OCI-LY3 (cell line): ENCODE results near the gene NDUFAB1.

ENCODE experiments used
- H2AFZ ChIP-seq: fragments of 200-600, 300-600 bp; shearing (Covaris generic); 2 replicates; pipeline ENCODE4 v1.6.0; 2014; ENCODE audit warnings: antibody characterized with exemption, low read depth, low read length
- H3K27ac ChIP-seq: fragments of 200-600, 300-600 bp; sonication (generic); 2 replicates; pipeline ENCODE4 v1.5.1; 2014; ENCODE audit warnings: mild to moderate bottlenecking, low read length, moderate library complexity, mixed read lengths
- H3K27me3 ChIP-seq: fragments of 200-600, 300-600 bp; sonication (generic); 2 replicates; pipeline ENCODE4 v1.6.1; 2014; ENCODE audit warnings: low read depth, low read length, mixed read lengths
- H3K36me3 ChIP-seq: fragments of 200-600, 300-600 bp; sonication (generic); replicated peaks from 2 replicates; pipeline ENCODE3; 2014; ENCODE audit warnings: low read depth, low read length, mixed read lengths
- H3K4me1 ChIP-seq: fragments of 300-600, 200-600 bp; sonication (generic); 2 replicates; pipeline ENCODE4 v1.6.1; 2014; ENCODE audit warnings: low read length, mixed read lengths
- H3K4me2 ChIP-seq: fragments of 200-600, 300-600 bp; sonication (generic); 2 replicates; pipeline ENCODE4 v1.6.1; 2014; ENCODE audit warnings: low read length, mixed read lengths
- H3K4me3 ChIP-seq: fragments of 300-600, 200-600 bp; sonication (generic); 2 replicates; pipeline ENCODE4 v1.5.1; 2014; ENCODE audit warnings: antibody characterized with exemption, mild to moderate bottlenecking, low read length, moderate library complexity
- H3K79me2 ChIP-seq: fragments of 300-600, 200-600 bp; shearing (Covaris generic); 2 replicates; pipeline ENCODE4 v1.6.1; 2014; ENCODE audit warnings: mild to moderate bottlenecking, low read length, mixed read lengths
- H3K9ac ChIP-seq: fragments of 300-600, 200-600 bp; shearing (Covaris generic); 2 replicates; pipeline ENCODE4 v1.6.0; 2014; ENCODE audit warnings: mild to moderate bottlenecking, low read length, moderate library complexity
- H3K9me3 ChIP-seq: fragments of 200-600, 300-600 bp; shearing (Covaris generic); 2 replicates; pipeline ENCODE4 v1.6.1; 2014; ENCODE audit warnings: low read length, mixed read lengths; ENCODE audit not compliant: insufficient read depth
- H4K20me1 ChIP-seq: fragments of 200-600, 300-600 bp; sonication (generic); 2 replicates; pipeline ENCODE4 v1.6.1; 2016; ENCODE audit warnings: low read length, mixed read lengths; ENCODE audit not compliant: insufficient read depth
- EZH2phosphoT487 ChIP-seq: fragments of 200-600 bp; shearing (Covaris generic); IDR thresholded peaks from 2 replicates; pipeline ENCODE4 v1.6.1; 2018; ENCODE audit warnings: antibody characterized with exemption, mixed run types, low read depth
- TF ChIP-seq, protein P1 (sequence below): fragments of 200-600, 300-600 bp; sonication (generic); IDR thresholded peaks from 2 replicates; pipeline ENCODE4 v1.5.1; 2014; ENCODE audit warnings: antibody characterized with exemption, low read length, low read depth

The NDUFAB1 gene

DNA sequence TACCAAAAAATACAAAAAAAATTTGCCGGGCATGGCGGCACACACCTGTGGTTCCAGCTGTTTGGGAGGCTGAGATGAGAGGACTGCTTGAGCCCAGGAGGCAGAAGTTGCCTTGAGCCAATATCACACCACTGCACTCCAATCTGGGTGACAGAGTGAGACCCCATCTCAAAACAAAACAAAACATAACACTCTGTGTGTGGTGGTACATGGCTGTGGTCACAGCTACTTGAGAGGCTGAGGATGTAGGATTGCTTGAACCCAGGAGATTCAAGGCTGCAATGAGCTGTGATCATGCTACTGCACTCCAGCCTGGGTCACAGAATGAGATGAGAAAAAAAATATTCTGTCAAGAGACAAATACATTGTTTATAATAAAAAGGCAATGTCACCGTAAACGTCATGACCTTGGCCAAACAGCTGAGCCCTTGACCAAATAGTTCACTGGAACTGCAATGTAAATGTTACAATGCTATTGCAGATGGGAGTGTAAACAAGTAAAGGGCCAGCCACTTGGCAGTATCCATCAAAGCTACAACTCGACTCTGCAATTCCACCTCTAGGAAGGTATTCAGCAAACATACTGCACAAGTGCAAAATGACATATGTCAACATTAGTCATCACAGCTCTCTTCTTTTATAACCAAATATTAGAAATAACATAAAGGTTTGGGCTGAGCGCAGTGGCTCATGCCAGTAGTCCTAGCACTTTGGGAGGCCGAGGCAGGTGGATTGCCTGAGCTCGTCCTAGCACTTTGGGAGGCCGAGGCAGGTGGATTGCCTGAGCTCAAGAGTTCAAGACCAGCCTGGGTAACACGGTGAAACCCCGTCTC lies 55.9 kb downstream of the NDUFAB1 start:
- Histone ChIP-seq H3K4me1 (peaks cover 17% of the 10 kb centered on the region), H3K9me3 (no peaks in the 10 kb centered on the region), H3K36me3 (peaks cover 33% of the 10 kb centered on the region), H3K4me3 (no peak overlapping the region), H3K27ac (no peak overlapping the region), H2AFZ (no peak overlapping the region), H3K9ac (no peak overlapping the region), H4K20me1 (no peaks in the 10 kb centered on the region), H3K27me3 (no peaks in the 10 kb centered on the region), H3K79me2 (peaks cover 2% of the 10 kb centered on the region), H3K4me2 (no peak overlapping the region)
- TF ChIP-seq EZH2phosphoT487: no peak
- TF ChIP-seq, protein P1, sequence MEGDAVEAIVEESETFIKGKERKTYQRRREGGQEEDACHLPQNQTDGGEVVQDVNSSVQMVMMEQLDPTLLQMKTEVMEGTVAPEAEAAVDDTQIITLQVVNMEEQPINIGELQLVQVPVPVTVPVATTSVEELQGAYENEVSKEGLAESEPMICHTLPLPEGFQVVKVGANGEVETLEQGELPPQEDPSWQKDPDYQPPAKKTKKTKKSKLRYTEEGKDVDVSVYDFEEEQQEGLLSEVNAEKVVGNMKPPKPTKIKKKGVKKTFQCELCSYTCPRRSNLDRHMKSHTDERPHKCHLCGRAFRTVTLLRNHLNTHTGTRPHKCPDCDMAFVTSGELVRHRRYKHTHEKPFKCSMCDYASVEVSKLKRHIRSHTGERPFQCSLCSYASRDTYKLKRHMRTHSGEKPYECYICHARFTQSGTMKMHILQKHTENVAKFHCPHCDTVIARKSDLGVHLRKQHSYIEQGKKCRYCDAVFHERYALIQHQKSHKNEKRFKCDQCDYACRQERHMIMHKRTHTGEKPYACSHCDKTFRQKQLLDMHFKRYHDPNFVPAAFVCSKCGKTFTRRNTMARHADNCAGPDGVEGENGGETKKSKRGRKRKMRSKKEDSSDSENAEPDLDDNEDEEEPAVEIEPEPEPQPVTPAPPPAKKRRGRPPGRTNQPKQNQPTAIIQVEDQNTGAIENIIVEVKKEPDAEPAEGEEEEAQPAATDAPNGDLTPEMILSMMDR: no peak

DNA sequence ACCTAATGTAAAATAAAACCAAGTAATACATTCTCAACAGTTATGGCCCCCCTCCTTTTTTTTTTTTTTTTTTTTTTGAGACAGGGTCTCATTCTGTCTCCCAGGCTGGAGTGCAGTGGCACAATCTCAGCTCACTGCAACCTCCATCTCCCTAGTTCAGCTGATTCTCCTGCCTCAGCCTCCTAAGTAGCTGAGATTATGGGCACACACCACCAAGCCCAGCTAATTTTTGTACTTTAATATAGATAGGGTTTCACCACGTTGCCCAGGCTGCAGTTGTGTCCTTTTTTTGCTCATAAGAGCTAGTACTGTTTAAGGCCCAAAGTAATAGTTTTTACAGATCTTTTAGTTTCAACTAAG lies 57.2 kb downstream of the NDUFAB1 start:
- H3K9ac ChIP-seq: no peak overlapping the region

DNA sequence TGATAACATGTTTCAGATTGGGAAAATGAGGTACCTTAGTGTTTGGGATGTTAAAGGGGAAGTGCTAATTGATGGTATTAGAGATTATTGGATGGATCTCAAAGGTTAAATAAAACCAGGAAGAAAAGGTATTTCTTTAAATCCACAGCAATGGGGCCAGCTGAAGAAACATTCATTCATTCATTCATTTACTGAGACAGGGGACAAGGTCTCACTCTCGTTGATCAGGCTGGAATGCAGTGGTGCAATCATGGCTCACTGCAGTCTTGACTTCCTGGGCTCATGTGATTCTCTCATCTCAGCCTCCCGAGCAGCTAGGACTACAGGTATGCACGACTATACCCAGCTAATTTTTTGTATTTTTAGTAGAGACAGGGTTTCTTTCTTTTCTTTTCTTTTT lies 58.7 kb downstream of the NDUFAB1 start:
- Histone ChIP-seq H3K4me1 (no peaks in the 10 kb centered on the region), H3K4me2 (no peak overlapping the region), H2AFZ (no peak overlapping the region), H3K36me3 (peaks cover 39% of the 10 kb centered on the region), H3K79me2 (no peaks in the 10 kb centered on the region), H3K9me3 (no peaks in the 10 kb centered on the region), H3K27me3 (no peaks in the 10 kb centered on the region), H3K27ac (no peak overlapping the region), H3K4me3 (no peak overlapping the region), H3K9ac (no peak overlapping the region), H4K20me1 (no peaks in the 10 kb centered on the region)
- TF ChIP-seq EZH2phosphoT487: no peak
- TF ChIP-seq, protein P1: no peak

More for the DNA sequence above, 57.2 kb downstream of the NDUFAB1 start:
- no peaks in the 10 kb centered on the region for H3K9me3 ChIP-seq
- no peak overlapping the region for H2AFZ ChIP-seq
- no peak overlapping the region for H3K27ac ChIP-seq
- TF ChIP-seq EZH2phosphoT487: no peak
- TF ChIP-seq, protein P1: no peak
- H3K4me3 ChIP-seq: no peak overlapping the region
- H3K79me2 ChIP-seq: no peaks in the 10 kb centered on the region
- no peaks in the 10 kb centered on the region for H4K20me1 ChIP-seq
- H3K4me1 ChIP-seq: peaks cover 4% of the 10 kb centered on the region
- no peak overlapping the region for H3K4me2 ChIP-seq
- H3K36me3 ChIP-seq: peaks cover 43% of the 10 kb centered on the region
- no peaks in the 10 kb centered on the region for H3K27me3 ChIP-seq

DNA sequence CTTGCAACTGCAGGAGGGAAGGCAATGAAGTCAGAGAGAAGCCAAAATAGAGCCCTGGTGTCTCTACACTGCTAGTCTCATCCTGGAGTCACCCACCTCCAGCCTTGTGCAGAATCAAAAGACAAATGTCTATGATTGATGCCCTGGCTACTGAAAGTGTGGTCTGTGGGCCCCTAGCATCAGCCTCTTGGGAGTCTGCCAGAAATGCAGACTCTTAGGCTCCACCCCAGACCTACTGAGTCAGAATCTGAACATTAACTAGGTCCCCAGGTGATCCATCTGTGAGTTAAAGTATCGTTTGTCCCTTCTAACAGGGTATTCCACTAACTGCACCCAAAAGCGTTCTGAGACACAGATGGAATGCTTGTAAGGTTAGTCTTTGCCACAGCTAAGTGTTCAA lies 60.2 kb downstream of the NDUFAB1 start:
- Histone ChIP-seq H3K4me3 (no peak overlapping the region), H3K9me3 (no peaks in the 10 kb centered on the region), H3K4me1 (no peaks in the 10 kb centered on the region), H3K36me3 (peaks cover 40% of the 10 kb centered on the region), H3K79me2 (no peaks in the 10 kb centered on the region), H4K20me1 (no peaks in the 10 kb centered on the region), H3K27ac (no peak overlapping the region), H3K4me2 (no peak overlapping the region), H3K27me3 (no peaks in the 10 kb centered on the region), H3K9ac (no peak overlapping the region), H2AFZ (no peak overlapping the region)
- no peak for TF ChIP-seq EZH2phosphoT487
- TF ChIP-seq, protein P1: no peak
